Endometrial microvascular endothelial cells (primary cell): ENCODE results near the gene APEH. TPM values are rescaled to one million over a fixed set of nuclear protein-coding genes. Genes with fewer than 3 reads are reported as not detected.

Experiments
- in situ Hi-C: cut with HindIII; loops from 2 replicates; pipeline ENCODE4 v1.10.0; 2017; ENCODE audit warnings: low sequenced_read_pairs, low pct_unique_long_range_greater_than_20kb; ENCODE audit errors: inconsistent ontology term
- total RNA-seq: library from RNA; depleted of rRNA; stranded (reverse); fragments of >200 nt; gene quantifications from one replicate; pipeline ENCODE4 v1.2.3, GENCODE V29; 2015; ENCODE audit errors: inconsistent ontology term

Gene APEH
- total RNA-seq, 1 donor from 2014 or later = 106 TPM

DNA sequence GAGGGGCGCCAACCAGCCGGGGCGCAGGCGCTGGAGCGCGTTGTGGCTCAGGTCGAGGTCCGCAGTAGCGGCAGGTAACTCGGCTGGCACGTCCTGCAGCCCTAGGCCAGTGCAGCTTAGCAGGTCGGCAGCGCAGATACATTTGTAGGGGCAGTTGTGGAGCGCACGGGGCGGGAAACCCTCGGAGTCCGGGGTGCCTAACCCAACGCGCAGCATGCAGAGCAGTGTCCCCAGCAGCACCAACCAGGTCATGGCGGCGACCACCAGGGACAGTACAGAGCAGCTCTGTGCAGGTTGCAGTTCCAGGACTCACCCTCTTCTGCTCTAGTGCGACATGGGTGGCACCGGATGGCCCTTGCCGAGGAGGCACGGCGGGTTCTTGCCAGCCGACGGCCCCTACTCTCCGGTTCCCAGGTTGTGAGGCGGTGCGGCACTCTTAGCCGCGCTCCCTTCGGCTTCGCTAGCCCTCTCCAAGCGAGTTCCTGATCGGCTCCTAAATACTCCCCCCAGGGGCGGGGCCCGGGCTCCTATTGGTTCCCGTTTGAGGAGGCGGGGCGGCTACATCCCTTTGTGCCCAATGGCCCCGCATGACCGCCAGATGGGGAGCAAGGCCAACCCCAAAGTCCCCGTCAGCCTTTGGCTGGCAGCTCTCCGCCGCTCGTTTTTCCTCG lies 45.2 kb downstream of the APEH start, which contains the start of gene AMIGO3:
TSS of gene AMIGO3 (minus strand) at position 471 of the 671 bp plus-strand sequence. CDS start at position 252, 219 bp downstream.
- in situ Hi-C loops = no loop called here

DNA sequence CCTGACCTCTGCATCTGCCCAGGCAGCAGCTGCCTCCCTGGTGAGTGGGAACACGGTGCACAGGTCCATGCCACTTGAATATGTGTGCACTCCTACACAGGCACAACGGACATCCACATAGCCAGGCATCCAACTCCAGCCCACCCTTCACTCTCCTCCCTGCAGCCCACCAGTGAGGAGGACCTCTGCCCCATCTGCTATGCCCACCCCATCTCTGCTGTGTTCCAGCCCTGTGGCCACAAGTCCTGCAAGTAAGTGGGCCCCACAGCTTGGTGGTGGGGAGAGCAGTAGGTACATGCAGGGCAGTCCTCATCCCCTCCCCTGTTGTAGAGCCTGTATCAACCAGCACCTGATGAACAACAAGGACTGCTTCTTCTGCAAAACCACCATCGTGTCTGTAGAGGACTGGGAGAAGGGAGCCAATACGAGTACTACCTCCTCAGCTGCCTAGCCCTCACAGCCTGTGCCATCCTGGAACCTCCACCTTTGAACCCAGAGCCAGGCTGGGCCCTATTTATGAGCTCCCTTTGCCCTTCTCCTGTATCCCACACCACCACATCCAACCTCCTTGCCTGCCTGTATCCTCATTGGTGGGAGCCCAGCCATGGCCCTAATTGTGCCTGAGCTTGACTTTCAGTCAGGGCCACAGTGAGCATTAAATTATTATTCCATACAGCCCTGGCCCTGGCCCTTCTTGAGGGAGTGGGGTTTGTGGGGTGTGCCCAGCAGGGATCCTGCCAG lies 46.9 kb downstream of the APEH start:
- in situ Hi-C loops = no loop called here

DNA sequence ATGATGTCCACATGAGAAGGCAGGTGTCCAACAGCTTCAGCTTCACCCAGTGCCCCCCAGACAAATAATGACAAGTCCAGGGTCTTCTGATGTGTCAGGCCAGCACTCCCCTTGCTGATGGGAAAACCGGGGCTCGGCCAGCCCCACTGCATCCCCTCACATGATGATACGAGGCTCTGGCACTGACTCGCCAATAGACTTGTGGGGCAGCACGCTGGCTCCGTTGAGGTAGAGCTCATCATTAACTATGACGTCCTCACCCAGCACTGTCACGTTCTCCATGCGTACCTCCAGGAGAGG lies 47.4 kb downstream of the APEH start:
- in situ Hi-C loops = no loop called here

DNA sequence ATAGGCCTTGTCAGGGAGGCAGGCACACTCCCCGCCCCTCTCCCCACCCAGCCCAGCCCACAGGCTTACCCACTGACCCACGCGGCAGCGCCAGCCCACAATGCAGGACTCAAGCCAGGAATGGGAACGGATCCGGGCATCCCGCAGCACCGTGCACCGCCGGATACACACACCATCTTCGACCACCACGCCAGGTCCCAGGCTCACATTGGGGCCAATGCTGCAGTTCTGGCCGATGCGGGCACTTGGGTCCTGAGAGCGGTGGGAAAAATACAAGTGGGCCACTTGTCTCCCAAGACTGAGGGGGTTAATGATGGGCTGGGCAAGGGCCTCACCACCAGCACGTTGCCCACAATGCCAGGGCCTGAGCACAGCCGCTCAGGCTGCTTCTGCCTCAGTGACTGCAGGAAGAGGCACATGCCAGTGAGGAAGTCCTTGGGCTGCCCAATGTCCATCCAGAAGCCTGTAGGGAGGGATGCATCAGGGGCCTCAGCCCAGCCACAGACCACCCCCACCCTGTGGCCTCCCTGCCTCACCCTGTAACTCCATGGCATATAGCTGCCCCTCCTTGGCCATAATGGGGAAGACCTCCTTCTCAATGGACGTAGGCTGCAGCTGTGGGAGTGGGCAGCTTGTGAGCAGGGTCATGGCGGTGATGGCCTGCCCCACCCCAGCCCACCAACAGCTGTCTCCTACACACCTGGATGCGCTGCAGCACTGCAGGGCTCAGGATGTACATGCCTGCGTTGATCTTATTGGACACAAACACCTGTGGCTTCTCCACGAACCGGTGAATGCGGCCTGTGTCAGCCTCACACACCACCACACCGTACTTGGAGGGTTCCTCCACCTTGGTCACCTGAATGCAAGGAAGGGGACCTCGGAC lies 48.0 kb downstream of the APEH start:
- in situ Hi-C loops = no loop called here

DNA sequence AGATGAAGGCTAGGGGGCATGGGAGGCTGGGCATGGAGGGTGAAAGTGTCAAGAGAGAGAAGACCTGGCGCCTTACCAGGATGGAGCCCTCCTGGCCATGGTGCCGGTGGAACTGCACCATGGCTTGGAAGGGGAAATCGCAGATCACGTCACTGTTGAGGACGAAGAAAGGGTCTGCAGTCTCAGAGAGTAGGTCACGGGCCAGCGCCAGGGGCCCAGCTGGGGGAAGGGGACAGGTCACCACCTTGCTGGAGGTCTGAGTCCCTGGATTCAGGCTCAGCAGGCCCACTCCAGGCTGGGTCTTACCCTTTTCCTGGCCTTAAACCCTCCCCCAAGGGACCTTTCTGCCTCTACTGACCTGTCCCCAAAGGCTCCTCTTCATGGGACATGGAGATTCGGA lies 48.7 kb downstream of the APEH start:
- in situ Hi-C loops = no loop called here

DNA sequence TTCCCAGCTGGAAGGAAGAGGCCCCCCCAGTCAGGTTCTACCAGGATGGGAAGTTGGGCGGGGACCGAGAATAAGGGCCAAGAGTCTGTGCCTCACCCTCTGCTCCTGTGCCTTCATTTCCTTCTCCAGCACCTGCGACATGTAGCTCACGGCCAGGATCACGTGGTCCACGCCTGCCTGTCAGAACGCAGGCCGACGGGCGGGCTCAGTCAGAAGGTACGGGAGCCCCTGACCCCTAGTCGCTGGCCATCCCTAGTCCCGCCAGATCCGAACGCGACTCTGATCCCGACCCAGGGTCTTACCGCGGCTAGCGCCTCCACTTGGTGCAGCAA lies 49.1 kb downstream of the APEH start:
- in situ Hi-C loops = no loop called here

DNA sequence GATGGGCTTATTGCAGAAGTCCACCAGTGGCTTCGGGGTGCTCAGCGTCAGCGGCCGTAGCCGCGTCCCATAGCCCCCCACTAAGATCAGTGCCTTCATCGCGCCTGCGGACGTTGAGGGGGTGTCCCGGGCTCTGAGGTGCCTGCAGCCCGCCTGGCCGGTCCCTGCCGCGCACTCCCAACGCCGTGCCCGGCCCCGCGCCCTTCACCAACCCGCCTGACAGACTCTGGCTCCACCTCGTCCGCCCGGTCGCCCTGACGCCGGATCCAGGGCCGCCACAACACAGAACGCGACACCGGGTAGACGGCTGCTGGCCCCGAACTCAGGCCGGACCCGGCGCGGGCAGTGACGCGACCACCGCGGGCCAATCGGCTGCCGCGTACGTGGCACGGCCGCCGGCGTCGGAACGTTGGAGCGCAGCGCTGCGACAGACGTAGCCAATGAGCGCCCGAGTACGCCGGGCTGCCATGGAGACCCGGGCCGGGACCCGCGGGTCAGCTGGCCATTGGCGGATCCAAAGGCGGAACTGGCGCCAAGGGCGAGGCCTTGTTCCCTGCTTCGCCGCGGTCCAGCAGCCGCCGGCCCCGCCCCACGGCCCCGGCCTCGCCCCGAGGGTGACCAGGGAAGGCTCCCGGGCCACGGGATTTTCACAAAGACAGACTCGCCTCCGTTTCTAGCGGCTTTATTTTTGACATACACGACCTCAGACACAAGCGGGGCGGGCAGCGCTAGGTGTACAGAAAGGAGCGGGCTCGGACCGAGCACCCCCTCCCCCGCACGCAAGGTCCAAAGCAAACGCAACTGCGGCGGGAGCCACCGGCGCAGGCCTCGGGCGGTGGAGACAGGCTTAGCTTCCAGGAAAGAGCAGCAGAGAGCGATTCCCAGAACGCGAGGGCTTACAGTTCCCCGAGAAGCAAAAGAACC lies 49.7 kb downstream of the APEH start, which contains the start of gene GMPPB:
TSS of gene GMPPB (minus strand) at position 324 of the 924 bp plus-strand sequence. CDS start at position 99, 225 bp downstream.
- in situ Hi-C loops = no loop called here

DNA sequence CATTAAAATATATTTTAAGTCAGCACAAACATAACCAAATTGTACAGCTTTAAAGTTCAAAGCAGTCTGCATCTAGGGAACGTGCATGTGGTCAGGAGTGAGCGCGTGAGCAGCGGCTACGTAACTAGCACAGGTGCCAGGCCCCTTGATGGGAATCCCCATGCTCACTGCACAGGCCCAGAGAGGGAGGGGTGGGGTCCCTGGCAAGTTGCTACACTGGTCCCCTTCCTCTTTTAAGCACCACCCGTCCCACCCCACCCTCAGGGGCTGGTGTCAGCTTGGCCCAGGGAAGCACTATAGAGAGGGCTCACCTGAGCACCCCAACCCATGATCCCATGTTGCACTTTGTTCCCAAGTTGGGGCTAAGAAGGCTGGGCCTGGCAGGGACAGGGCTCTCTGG lies 50.4 kb downstream of the APEH start:
- in situ Hi-C loops = no loop called here

DNA sequence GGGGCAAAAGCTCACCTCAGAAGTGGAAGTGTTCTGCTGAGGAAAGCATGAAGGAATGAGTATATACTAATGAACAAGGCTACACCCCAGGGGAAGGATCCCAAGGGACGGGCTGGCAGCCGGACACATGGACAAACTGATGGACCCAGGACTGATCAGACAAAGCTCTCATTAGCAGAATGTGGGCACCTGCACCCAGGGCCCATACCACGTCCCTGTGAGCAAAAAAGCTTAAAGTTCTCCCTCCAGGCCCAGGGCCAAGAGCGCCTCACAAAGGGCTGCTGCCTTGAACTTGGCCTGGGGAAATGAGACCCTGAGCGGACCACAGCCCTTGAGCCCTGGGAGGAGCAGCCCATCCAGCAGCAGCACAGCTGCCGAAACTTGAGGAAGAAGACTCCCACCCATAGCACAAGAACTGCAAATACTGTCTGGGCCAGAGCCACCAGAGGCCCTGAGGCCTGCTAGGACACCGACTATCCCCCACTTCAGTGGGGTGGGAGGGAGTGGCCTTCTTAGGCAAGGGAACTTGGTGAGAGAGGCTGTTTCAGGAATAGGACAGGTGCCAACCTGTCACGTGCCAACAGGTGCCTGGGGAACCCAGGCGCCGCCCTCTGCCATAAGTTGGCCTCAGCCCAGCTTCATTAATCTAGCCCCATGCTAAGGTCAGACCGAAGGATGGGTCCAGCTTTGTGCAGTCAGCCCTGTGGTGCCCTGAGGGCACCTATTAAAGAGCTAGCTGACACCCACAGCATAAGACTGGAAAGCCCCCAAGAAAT lies 51.9 kb downstream of the APEH start:
- in situ Hi-C loops = loop anchor here (25.0 kb wide), 1 partner anchor 136 kb away; the partner anchor contains the start of genes CAMKV and TRAIP

DNA sequence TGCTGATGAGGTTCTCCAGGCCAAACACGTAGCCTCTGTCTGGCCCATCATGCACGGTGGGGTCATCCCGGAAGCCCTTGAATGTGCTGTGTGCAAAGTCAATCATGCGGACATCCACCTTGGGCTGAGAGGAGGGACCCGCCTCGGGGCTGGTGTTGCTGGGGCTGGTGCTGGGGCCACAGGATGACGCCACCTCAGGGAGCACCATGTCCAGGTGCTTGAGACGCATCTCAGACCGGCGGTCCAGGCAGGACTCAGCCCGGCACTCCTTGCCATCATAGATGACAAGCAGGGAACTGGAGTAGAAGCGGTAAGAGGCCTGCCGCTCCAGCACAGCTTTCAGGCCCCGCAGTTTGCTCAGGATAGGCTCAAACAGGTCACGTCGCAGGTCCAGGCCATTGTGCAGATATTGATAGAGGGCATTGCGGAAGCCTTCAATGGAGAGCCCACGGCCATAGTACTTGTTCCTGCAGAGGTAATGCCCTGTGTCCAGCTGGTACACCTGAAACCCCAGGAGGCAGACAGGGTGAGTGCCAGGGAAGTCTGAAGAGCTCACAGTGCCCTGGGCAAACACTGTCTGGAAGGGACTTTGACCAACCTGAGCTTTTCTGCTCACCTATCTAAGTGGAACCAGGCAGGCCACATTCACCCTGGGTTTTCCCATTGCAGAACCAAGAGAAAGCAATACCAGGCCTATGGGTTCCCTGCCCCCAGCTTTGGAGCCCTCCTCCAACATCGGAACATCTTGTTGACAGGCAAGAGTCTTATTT lies 53.2 kb downstream of the APEH start:
- in situ Hi-C loops = loop anchor here (25.0 kb wide), 1 partner anchor 135 kb away; the partner anchor contains the start of genes CAMKV and TRAIP

DNA sequence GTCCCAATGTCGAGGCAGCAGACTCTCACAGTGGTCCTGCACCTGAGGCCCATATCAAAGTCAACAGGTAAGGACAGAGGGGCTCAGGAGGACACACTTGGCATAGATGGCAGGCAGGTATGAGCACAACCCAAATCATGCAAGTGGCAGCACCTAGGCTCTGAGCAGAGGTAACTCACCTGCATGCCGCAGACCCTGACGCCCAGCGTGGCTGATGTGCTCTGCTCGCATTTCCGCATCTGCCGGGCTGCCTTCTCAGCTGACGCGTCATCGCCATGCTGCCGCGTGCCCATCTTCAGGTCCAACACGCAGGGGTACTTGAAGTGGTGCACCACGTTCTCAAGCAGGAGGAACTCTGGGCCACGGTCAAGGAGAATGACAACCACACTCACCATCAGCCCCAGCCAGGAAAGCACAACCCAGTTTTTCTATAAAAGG lies 53.8 kb downstream of the APEH start:
- in situ Hi-C loops = loop anchor here (25.0 kb wide), 1 partner anchor 134 kb away; the partner anchor contains the start of genes CAMKV and TRAIP

DNA sequence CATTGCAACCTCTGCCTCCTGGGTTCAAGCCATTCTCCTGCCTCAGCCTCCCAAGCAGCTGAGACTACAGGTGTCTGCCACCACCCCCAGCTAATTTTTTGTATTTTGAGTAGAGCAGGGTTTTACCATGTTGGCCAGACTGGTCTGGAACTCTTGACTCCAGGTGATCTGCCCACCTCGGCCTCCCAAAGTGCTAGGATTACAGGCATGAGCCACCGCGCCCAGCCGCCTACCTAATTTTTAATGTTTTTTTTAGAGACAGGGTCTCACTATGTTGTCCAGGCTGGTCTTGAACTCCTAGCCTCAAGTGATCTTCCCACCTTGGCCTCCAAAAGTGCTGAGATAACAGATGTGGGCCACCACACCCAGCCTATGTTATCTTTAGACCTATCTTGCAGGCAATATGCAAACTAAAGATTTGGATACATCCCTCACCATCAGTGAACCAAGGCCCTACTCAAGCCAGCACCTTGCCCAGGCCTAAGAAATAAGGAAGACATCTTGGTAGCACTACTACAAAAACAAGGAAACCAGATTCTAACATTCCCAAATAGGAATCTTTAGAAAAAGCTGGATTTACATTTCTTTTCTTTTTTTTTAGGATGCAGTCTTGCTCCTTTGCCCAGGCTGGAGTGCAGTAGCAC lies 55.9 kb downstream of the APEH start:
- in situ Hi-C loops = loop anchor here (25.0 kb wide), 1 partner anchor 132 kb away; the partner anchor contains the start of genes CAMKV and TRAIP

DNA sequence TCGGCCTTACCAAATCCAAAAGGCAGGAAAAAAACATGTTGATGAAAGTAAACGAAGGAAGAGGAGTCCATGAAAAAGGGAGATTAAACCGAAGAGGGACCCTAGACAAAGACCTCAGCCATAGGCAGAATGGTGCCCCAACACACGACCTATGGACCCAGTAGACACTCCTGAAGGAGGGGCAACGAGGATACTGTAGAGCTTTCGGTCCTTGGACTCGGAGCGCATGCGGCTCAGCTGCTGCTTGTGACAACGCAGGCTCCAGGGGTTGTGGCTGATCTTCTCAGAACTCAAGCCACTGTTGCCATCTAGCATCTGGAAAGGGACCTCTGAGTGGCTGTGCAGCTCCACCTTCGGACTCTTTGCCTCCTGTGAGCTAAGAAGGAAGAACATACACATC lies 58.4 kb downstream of the APEH start:
- in situ Hi-C loops = loop anchor here (25.0 kb wide), 1 partner anchor 130 kb away; the partner anchor contains the start of genes CAMKV and TRAIP

DNA sequence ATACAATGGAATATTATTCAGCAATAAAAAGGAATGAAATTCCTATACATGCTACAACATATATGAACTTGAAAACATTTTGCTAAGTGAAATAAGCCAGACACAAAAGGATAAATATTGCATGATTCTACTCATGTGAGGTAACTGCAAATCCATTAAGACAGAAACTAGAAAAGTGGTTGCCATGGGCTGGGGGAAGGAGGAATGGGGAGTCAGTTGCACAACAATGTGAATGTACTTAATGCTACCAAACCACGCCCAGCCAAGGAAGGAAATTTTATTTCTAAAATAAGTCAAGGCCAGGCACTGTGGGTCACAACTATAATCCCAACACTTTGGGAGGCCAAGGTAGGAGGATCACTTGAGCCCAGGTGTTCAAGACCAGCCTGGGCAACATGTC lies 59.4 kb downstream of the APEH start:
- in situ Hi-C loops = loop anchor here (25.0 kb wide), 1 partner anchor 129 kb away; the partner anchor contains the start of genes CAMKV and TRAIP
